ENCODE results near the gene HOXB2. TPM values are rescaled to one million over a fixed set of nuclear protein-coding genes. Genes with fewer than 3 reads are reported as not detected.

Gene HOXB2
- total RNA-seq, 2 experiments from 2014 or later: not detected

DNA sequence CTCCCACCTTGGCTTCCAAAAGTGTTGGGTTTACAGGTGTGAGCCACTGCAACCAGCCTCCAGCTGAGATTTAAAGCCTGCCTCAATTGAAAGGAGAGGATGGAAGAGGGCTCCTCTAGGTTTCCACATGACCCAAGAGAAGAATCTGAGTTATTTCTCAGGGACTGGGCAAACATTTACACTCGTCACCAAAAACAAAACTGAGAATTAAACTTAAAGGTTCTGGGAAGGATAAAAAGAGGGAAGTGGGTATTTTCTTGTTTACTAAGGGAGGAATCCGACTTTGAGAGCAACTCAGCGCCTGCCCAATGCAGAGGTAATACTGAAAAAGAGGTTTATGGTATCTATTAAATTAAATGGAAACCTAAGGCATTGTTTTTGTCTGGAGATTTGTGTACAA is 27.4 kb downstream of the HOXB2 start:
- Histone ChIP-seq H3K36me3 (ENCODE audit: insufficient read depth, low read length) (no peaks in the 10 kb centered on the region), H3K9me2 (ENCODE audit: insufficient read depth, low read length) (no peaks in the 10 kb centered on the region), H4K20me1 (ENCODE audit: insufficient read depth, low read length) (no peaks in the 10 kb centered on the region), H3K4me1 (ENCODE audit: insufficient read depth, low read length, poor library complexity, severe bottlenecking) (peaks cover 9% of the 10 kb centered on the region), H3K4me3 (ENCODE audit: low read depth, low read length, poor library complexity, severe bottlenecking) (no peak overlapping the region), H3K27ac (ENCODE audit: low read depth, low read length, poor library complexity, severe bottlenecking) (no peak overlapping the region), H3K79me2 (ENCODE audit: insufficient read depth, low read depth, low read length) (no peaks in the 10 kb centered on the region), H2AFZ (ENCODE audit: low read length) (no peak overlapping the region), H3K4me2 (ENCODE audit: low read length) (no peak overlapping the region), H3K9me3 (ENCODE audit: low read length) (no peaks in the 10 kb centered on the region)
- POLR2A ChIA-PET: interaction anchor here (0.7 kb wide), 1 partner anchor 166 kb away, joined by 4 read pairs; no protein-coding TSS in a partner anchor
- no TSS peak for BruUV-seq (replicated peaks)
- intact Hi-C loops (cut with micrococcal nuclease; ENCODE audit: unreplicated experiment): no loop called here
- CTCF ChIA-PET (ENCODE audit: unreplicated experiment): no interaction called here
- no peak for DNase-seq (ENCODE audit: low spot score)
- TF ChIP-seq, protein P1, sequence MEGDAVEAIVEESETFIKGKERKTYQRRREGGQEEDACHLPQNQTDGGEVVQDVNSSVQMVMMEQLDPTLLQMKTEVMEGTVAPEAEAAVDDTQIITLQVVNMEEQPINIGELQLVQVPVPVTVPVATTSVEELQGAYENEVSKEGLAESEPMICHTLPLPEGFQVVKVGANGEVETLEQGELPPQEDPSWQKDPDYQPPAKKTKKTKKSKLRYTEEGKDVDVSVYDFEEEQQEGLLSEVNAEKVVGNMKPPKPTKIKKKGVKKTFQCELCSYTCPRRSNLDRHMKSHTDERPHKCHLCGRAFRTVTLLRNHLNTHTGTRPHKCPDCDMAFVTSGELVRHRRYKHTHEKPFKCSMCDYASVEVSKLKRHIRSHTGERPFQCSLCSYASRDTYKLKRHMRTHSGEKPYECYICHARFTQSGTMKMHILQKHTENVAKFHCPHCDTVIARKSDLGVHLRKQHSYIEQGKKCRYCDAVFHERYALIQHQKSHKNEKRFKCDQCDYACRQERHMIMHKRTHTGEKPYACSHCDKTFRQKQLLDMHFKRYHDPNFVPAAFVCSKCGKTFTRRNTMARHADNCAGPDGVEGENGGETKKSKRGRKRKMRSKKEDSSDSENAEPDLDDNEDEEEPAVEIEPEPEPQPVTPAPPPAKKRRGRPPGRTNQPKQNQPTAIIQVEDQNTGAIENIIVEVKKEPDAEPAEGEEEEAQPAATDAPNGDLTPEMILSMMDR (conservative IDR thresholded peaks at IDR 0.05; ENCODE audit: low read length): no peak
- no peak for TF ChIP-seq EZH2phosphoT487 (IDR thresholded peaks at IDR 0.05; ENCODE audit: borderline replicate concordance, low read depth, low read length)

DNA sequence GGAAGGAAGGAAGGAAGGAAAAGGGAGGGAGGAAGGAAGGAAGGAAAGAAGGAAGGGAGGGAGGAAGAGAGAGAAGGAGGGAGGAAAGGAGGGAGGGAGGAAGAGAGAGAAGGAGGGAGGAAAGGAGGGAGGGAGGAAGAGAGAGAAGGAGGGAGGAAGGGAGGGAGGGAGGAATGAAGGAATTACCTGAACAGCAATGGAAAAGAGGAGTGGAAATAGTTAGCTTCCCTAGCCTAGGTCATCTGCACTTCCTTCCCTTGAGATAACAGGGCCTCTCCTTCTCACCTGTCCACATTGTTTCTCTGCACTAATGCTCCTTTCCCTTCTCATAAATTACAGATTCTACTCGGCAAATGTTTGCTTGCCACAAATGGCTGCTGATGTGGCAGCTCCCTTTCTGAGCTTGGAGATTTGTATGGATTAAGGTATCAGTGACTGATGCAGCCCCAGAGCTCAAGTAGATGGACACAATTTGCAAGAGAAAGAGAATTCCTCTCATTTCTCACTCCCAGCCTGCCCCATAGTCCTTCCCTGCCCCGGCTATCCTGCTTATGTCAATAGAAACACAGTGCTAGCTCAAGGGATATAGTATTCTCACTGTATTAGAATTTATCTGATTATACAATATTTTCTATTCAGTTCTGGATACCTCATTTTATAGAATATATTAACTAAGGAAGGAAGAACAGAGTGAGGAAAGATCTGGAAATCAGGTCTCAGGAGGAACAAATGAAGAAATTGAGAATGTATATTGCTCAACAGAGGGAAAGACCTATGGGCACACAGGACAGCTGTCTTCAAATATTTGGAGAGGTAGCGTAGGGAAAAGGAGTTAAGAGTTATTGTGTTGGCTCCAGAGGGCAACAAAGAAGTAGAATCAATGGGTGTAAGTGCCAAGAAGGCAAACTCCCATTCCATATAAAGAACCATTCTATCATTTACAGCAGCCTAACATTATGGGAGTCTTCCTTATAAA is 28.7 kb downstream of the HOXB2 start:
- intact Hi-C loops (cut with micrococcal nuclease; ENCODE audit: unreplicated experiment): no loop called here
- no peak overlapping the region for H3K4me3 ChIP-seq (ENCODE audit: low read depth, low read length, poor library complexity, severe bottlenecking)
- no peaks in the 10 kb centered on the region for H3K79me2 ChIP-seq (ENCODE audit: insufficient read depth, low read depth, low read length)
- H3K9me2 ChIP-seq (ENCODE audit: insufficient read depth, low read length): no peaks in the 10 kb centered on the region
- H4K20me1 ChIP-seq (ENCODE audit: insufficient read depth, low read length): no peaks in the 10 kb centered on the region
- no peak overlapping the region for H3K4me2 ChIP-seq (ENCODE audit: low read length)
- no peak overlapping the region for H3K27ac ChIP-seq (ENCODE audit: low read depth, low read length, poor library complexity, severe bottlenecking)
- H3K9me3 ChIP-seq (ENCODE audit: low read length): no peaks in the 10 kb centered on the region
- POLR2A ChIA-PET: no interaction called here
- CTCF ChIA-PET (ENCODE audit: unreplicated experiment): no interaction called here
- H2AFZ ChIP-seq (ENCODE audit: low read length): no peak overlapping the region
- DNase-seq (ENCODE audit: low spot score): no peak
- no peak for TF ChIP-seq EZH2phosphoT487 (IDR thresholded peaks at IDR 0.05; ENCODE audit: borderline replicate concordance, low read depth, low read length)
- TF ChIP-seq, protein P1 (conservative IDR thresholded peaks at IDR 0.05; ENCODE audit: low read length): no peak
- no TSS peak for BruUV-seq (replicated peaks)
- H3K4me1 ChIP-seq (ENCODE audit: insufficient read depth, low read length, poor library complexity, severe bottlenecking): peaks cover 9% of the 10 kb centered on the region
- H3K36me3 ChIP-seq (ENCODE audit: insufficient read depth, low read length): no peaks in the 10 kb centered on the region

DNA sequence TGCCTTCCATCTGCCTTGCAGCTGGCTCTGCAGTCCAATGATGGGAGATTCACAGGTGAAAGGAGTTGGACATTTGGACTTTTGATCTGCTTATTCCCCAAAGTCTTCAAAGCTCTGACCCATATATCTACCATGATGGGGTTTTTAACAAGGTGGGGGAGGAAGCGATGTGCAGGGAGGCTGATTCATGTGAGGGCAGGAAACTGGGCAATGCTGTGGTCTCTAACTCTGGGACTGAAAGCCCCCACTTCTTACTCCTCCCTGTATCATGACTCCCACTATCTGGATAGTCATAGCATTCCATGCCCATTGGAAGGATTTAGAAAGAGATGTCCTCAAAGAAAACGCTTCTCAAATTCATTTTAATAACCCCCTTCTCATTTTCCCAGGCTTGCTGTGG is 30.4 kb downstream of the HOXB2 start:
- H3K36me3 ChIP-seq (ENCODE audit: insufficient read depth, low read length): no peaks in the 10 kb centered on the region
- DNase-seq (ENCODE audit: low spot score): no peak
- H3K4me2 ChIP-seq (ENCODE audit: low read length): no peak overlapping the region
- H4K20me1 ChIP-seq (ENCODE audit: insufficient read depth, low read length): no peaks in the 10 kb centered on the region
- no peak overlapping the region for H3K4me3 ChIP-seq (ENCODE audit: low read depth, low read length, poor library complexity, severe bottlenecking)
- CTCF ChIA-PET (ENCODE audit: unreplicated experiment): no interaction called here
- H3K79me2 ChIP-seq (ENCODE audit: insufficient read depth, low read depth, low read length): no peaks in the 10 kb centered on the region
- no peaks in the 10 kb centered on the region for H3K9me2 ChIP-seq (ENCODE audit: insufficient read depth, low read length)
- no peak overlapping the region for H2AFZ ChIP-seq (ENCODE audit: low read length)
- no TSS peak for BruUV-seq (replicated peaks)
- POLR2A ChIA-PET: interaction anchor here (1.0 to 1.4 kb wide), 2 partner anchors 19 to 75 kb away, joined by 3 read pairs; no protein-coding TSS in a partner anchor
- peaks cover 9% of the 10 kb centered on the region for H3K4me1 ChIP-seq (ENCODE audit: insufficient read depth, low read length, poor library complexity, severe bottlenecking)
- intact Hi-C loops (cut with micrococcal nuclease; ENCODE audit: unreplicated experiment): no loop called here
- no peaks in the 10 kb centered on the region for H3K9me3 ChIP-seq (ENCODE audit: low read length)
- no peak for TF ChIP-seq EZH2phosphoT487 (IDR thresholded peaks at IDR 0.05; ENCODE audit: borderline replicate concordance, low read depth, low read length)
- TF ChIP-seq, protein P1 (conservative IDR thresholded peaks at IDR 0.05; ENCODE audit: low read length): no peak
- no peak overlapping the region for H3K27ac ChIP-seq (ENCODE audit: low read depth, low read length, poor library complexity, severe bottlenecking)
